Sigmoid colon (tissue), 7 donors: ENCODE results near the gene METTL18. TPM values are rescaled to one million over a fixed set of nuclear protein-coding genes. Genes with fewer than 3 reads are reported as not detected.

Experiments used
- DNase-seq: peaks from one replicate; pipeline ENCODE4 v3.0.0-alpha.2; 2019
- H3K27ac ChIP-seq, 4 donors: fragments of 200-600 bp; sonication (generic); one replicate each; pipeline ENCODE4 v1.5.1; 2016 to 2019; ENCODE audit warnings: mild to moderate bottlenecking in 1 of 4
- H3K27me3 ChIP-seq, 3 donors: fragments of 200-600 bp; sonication (generic); one replicate each; pipeline ENCODE4 v1.5.1; 2019; ENCODE audit warnings: mild to moderate bottlenecking in 1 of 3
- H3K36me3 ChIP-seq, 4 donors: fragments of 200-600 bp; sonication (generic); one replicate each; pipeline ENCODE4 v1.5.1; 2016 to 2019
- H3K4me1 ChIP-seq, 4 donors: fragments of 200-600 bp; sonication (generic); one replicate each; pipeline ENCODE4 v1.5.1; 2017 to 2019
- H3K4me3 ChIP-seq, 4 donors: fragments of 200-600 bp; sonication (generic); one replicate each; pipeline ENCODE4 v1.5.1; 2017 to 2019; ENCODE audit warnings: mild to moderate bottlenecking in 2 of 4, moderate library complexity in 1 of 4
- H3K9me3 ChIP-seq, 4 donors: fragments of 200-600 bp in 3 of 4; sonication (generic) in 3 of 4; one replicate each; pipeline versions ENCODE4 v1.5.1 to v1.6.1; 2013 to 2019
- EP300 ChIP-seq, 4 donors: sonication (generic); formaldehyde crosslinking; IDR thresholded peaks; one replicate each; pipeline ENCODE4 v1.6.1; 2017; ENCODE audit warnings: antibody characterized with exemption in 4 of 4
- POLR2A ChIP-seq, 2 donors: fragments of 450-650 bp; IDR thresholded peaks; one replicate each; pipeline ENCODE4 v1.6.1; 2016; ENCODE audit warnings: antibody characterized with exemption in 2 of 2, mild to moderate bottlenecking in 2 of 2, moderate library complexity in 2 of 2
- POLR2AphosphoS5 ChIP-seq, 4 donors: sonication (generic); formaldehyde crosslinking; IDR thresholded peaks; one replicate each; pipeline ENCODE4 v1.6.1; 2017; ENCODE audit warnings: antibody characterized with exemption in 4 of 4
- whole genome bisulfite sequencing, 2 donors: extraction: QIAGEN DNeasy Blood & Tissue Kit; methylation state at CpG; one replicate each; pipeline ENCODE4 v1.1.7; 2013; 5-methylcytosine and 5-hydroxymethylcytosine counted together
- intact Hi-C: fragments of 100-400 bp; cut with DNase I; formaldehyde crosslinking; loops from one replicate; pipeline ENCODE4 v1.15.1; 2023
- polyA plus RNA-seq, 3 donors: library from polyadenylated mRNA; stranded (reverse); fragments of 200-250 nt; gene quantifications; one replicate each; pipeline ENCODE4 v1.2.3, GENCODE V29; 2013
- total RNA-seq, 4 donors: library from RNA; depleted of rRNA; stranded (reverse); fragments of >200 nt; gene quantifications; one replicate each; pipeline ENCODE4 v1.1.0, GENCODE V29; 2016
- TF ChIP-seq, protein P1 (sequence below), 4 experiments: fragments of 450-650 bp in 3 of 4; fragments of 200-600 bp in 1 of 4; IDR thresholded peaks; one replicate each; pipeline ENCODE4 v1.5.1; 2016 to 2019; ENCODE audit warnings: antibody characterized with exemption in 4 of 4, mild to moderate bottlenecking in 3 of 4, moderate library complexity in 2 of 4
- donor health status: healthy with polysubstance abuse.
- donor health status: Bipolar disorder and iron deficiency.
- donor health status: healthy.

METTL18 gene
- total and polyA plus RNA-seq, 7 donors = 4.9 to 14.5 (median 9.2) TPM

DNA sequence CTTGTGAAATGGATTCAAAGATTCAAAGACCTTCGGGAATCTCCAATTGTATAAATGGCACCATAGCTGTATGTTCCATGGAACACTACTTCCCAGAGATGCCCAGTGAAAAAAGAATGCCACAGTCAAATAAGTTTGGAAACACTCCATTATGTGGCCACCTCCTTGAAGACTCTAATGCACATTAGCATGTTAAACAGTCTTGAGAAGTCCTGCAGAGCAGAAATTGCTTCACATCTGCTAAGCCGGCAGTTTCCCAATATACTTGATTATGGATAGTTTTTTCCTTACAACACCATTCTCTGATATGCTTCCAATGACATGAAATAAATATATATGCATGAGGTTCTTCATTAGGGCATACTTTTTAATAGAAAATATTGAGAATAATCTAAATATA lies 48.2 kb downstream of the METTL18 start:
- Histone ChIP-seq H3K36me3 (no peaks in the 10 kb centered on the region), H3K27me3 (no peaks in the 10 kb centered on the region), H3K9me3 (no peaks in the 10 kb centered on the region), H3K4me1 (no peaks in the 10 kb centered on the region), H3K27ac (no peak overlapping the region), H3K4me3 (no peak overlapping the region)
- 94 to 95% methylated on average over 2 of the region's 2 CpGs for WGBS, 2 donors
- TF ChIP-seq, protein P1, sequence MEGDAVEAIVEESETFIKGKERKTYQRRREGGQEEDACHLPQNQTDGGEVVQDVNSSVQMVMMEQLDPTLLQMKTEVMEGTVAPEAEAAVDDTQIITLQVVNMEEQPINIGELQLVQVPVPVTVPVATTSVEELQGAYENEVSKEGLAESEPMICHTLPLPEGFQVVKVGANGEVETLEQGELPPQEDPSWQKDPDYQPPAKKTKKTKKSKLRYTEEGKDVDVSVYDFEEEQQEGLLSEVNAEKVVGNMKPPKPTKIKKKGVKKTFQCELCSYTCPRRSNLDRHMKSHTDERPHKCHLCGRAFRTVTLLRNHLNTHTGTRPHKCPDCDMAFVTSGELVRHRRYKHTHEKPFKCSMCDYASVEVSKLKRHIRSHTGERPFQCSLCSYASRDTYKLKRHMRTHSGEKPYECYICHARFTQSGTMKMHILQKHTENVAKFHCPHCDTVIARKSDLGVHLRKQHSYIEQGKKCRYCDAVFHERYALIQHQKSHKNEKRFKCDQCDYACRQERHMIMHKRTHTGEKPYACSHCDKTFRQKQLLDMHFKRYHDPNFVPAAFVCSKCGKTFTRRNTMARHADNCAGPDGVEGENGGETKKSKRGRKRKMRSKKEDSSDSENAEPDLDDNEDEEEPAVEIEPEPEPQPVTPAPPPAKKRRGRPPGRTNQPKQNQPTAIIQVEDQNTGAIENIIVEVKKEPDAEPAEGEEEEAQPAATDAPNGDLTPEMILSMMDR (IDR thresholded peaks at IDR 0.05) = no peak
- TF ChIP-seq POLR2AphosphoS5 (IDR thresholded peaks at IDR 0.05) (no peak), EP300 (IDR thresholded peaks at IDR 0.05) (no peak), POLR2A (IDR thresholded peaks at IDR 0.05) (no peak)
- no peak for DNase-seq
- intact Hi-C loops = no loop called here

- Histone ChIP-seq H3K4me3 (no peak overlapping the region), H3K36me3 (no peaks in the 10 kb centered on the region), H3K27ac (no peak overlapping the region), H3K4me1 (no peaks in the 10 kb centered on the region), H3K9me3 (no peaks in the 10 kb centered on the region), H3K27me3 (no peaks in the 10 kb centered on the region)
- 84 to 85% methylated on average over 5 of the region's 5 CpGs for WGBS, 2 donors
- no peak for DNase-seq
- intact Hi-C loops = no loop called here
- no peak for TF ChIP-seq EP300 (IDR thresholded peaks at IDR 0.05)
- TF ChIP-seq POLR2AphosphoS5 (IDR thresholded peaks at IDR 0.05) = no peak
- TF ChIP-seq, protein P1 (IDR thresholded peaks at IDR 0.05) = no peak
- no peak for TF ChIP-seq POLR2A (IDR thresholded peaks at IDR 0.05)
Observed at GRCh38 chr1:169745015-169745861, 49.5 kb downstream of the METTL18 start.

Other genes with a start within 250 kb of the METTL18 start
- under 1 TPM in 3 of 4 donors, not detected in 1; under 0.01 to 0.71 (median 0.54) TPM for gene F5, start 208.4 kb downstream of the METTL18 start, total RNA-seq
- gene F5, start 208.4 kb downstream of the METTL18 start, polyA plus RNA-seq = 1 to 10 TPM in 1 of 3 donors, under 1 TPM in 1, not detected in 1; under 0.01 to 1.0 TPM
- gene SELP, start 164.8 kb downstream of the METTL18 start, total RNA-seq = 1 to 10 TPM; 1.8 to 9.4 (median 3.3) TPM
- gene SELP, start 164.8 kb downstream of the METTL18 start, polyA plus RNA-seq = 1 to 10 TPM in 1 of 3 donors, under 1 TPM in 1, not detected in 1; 0.23 to 6.6 TPM
- 1 to 10 TPM in 1 of 4 donors, under 1 TPM in 3; 0.55 to 1.5 (median 0.77) TPM for gene SELL, start 83.3 kb downstream of the METTL18 start, total RNA-seq
- 10 to 100 TPM in 1 of 3 donors, 1 to 10 TPM in 2; 1.8 to 62.9 (median 3.2) TPM for gene SELL, start 83.3 kb downstream of the METTL18 start, polyA plus RNA-seq
- 10 to 100 TPM in 1 of 4 donors, not detected in 3; 20.1 TPM for gene SELE, start 60.8 kb downstream of the METTL18 start, total RNA-seq
- 1 to 10 TPM in 1 of 3 donors, under 1 TPM in 1, not detected in 1; under 0.01 to 1.2 TPM for gene SELE, start 60.8 kb downstream of the METTL18 start, polyA plus RNA-seq
- 10 to 100 TPM in 3 of 4 donors, 1 to 10 TPM in 1; 9.6 to 13.3 (median 12.8) TPM for gene SCYL3, start 99.0 kb upstream of the METTL18 start, total RNA-seq
- 1 to 10 TPM; 4.8 to 6.9 (median 6.5) TPM for gene SCYL3, start 99.0 kb upstream of the METTL18 start, polyA plus RNA-seq